OCI-LY1 (cell line): ENCODE data around the gene RPL37A.

Source experiments
- EZH2 ChIP-seq: fragments of 200-600 bp; sonication (generic), shearing (Covaris generic); IDR thresholded peaks from 2 replicates; pipeline ENCODE4 v1.8.0; 2017; ENCODE audit warnings: borderline replicate concordance, mixed run types, mild to moderate bottlenecking, antibody characterized with exemption, low read length, moderate library complexity, mixed read lengths
- TF ChIP-seq, protein P1 (sequence below): fragments of 200-600 bp; sonication (generic), shearing (Covaris generic); IDR thresholded peaks from 2 replicates; pipeline ENCODE4 v1.5.1; 2017; ENCODE audit warnings: mild to moderate bottlenecking, antibody characterized with exemption, low read length, moderate library complexity, mixed read lengths

DNA sequence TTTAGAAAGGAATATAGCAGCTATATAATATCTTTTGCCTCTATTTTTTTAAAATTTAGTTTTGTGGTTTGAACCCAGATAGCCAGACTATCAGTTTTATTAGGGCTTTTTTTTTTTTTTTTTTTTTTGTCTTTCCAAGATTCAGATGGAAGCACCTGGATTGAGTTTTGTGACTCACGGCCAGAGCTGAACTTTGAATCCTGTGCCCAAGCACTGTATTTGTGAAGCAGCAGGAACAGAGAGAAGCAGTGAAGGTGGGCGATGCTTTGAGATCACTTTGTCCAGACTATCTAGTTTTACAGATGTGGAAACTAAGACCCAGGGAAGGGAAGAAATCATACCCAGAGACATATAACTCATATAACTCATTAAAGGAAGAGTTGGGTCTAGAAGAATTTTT, 33.9 kb downstream of the RPL37A start:
- TF ChIP-seq, protein P1, sequence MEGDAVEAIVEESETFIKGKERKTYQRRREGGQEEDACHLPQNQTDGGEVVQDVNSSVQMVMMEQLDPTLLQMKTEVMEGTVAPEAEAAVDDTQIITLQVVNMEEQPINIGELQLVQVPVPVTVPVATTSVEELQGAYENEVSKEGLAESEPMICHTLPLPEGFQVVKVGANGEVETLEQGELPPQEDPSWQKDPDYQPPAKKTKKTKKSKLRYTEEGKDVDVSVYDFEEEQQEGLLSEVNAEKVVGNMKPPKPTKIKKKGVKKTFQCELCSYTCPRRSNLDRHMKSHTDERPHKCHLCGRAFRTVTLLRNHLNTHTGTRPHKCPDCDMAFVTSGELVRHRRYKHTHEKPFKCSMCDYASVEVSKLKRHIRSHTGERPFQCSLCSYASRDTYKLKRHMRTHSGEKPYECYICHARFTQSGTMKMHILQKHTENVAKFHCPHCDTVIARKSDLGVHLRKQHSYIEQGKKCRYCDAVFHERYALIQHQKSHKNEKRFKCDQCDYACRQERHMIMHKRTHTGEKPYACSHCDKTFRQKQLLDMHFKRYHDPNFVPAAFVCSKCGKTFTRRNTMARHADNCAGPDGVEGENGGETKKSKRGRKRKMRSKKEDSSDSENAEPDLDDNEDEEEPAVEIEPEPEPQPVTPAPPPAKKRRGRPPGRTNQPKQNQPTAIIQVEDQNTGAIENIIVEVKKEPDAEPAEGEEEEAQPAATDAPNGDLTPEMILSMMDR, result no peak
- TF ChIP-seq EZH2, result no peak
